ENCODE measurements around the gene ZNF205.

The ZNF205 gene

GRCh38 chr16:3158510-3159314 lies 46.3 kb downstream of the ZNF205 start (continued):
- peak; percentile 94 for TF ChIP-seq KLF1 (tag by site-specific recombination; IDR thresholded peaks at IDR 0.05)
- TF ChIP-seq ZNF747 (tag by site-specific recombination; IDR thresholded peaks at IDR 0.05) = no peak
- no peak for TF ChIP-seq ZNF707 (tag by site-specific recombination; IDR thresholded peaks at IDR 0.05)
- TF ChIP-seq KLF7 (tag by site-specific recombination; IDR thresholded peaks at IDR 0.05; ENCODE audit: borderline replicate concordance) = peak; percentile 91
- no peak for TF ChIP-seq ZNF626 (tag by site-specific recombination; IDR thresholded peaks at IDR 0.05)
- no peak for TF ChIP-seq TRIM28 (IDR thresholded peaks at IDR 0.05; ENCODE audit: borderline replicate concordance, low read length)
- no peak for TF ChIP-seq ZNF157 (tag by site-specific recombination; IDR thresholded peaks at IDR 0.05)
- no peak for TF ChIP-seq ZSCAN16 (tag by site-specific recombination; IDR thresholded peaks at IDR 0.05)
- no peak for TF ChIP-seq ZNF701 (tag by site-specific recombination; IDR thresholded peaks at IDR 0.05)
- peak; percentile 53; the same call in 1 of the 2 replicates for TF ChIP-seq REPIN1 (tag by site-specific recombination; IDR thresholded peaks at IDR 0.05; ENCODE audit: low read depth)
- TF ChIP-seq ZBTB17 (tag by site-specific recombination; IDR thresholded peaks at IDR 0.05) = peak; percentile 94
- no peak for TF ChIP-seq ZNF596 (tag by site-specific recombination; IDR thresholded peaks at IDR 0.05)
- TF ChIP-seq, protein P1, sequence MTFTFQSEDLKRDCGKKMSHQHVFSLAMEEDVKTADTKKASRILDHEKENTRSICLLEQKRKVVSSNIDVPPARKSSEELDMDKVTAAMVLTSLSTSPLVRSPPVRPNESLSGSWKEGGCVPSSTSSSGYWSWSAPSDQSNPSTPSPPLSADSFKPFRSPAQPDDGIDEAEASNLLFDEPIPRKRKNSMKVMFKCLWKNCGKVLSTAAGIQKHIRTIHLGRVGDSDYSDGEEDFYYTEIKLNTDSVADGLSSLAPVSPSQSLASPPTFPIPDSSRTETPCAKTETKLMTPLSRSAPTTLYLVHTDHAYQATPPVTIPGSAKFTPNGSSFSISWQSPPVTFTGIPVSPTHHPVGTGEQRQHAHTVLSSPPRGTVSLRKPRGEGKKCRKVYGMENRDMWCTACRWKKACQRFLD (tag by site-specific recombination; IDR thresholded peaks at IDR 0.05) = no peak
- no peak for TF ChIP-seq FEZF1 (tag by site-specific recombination; IDR thresholded peaks at IDR 0.05)
- no peak for TF ChIP-seq ZNF274 (IDR thresholded peaks at IDR 0.05; ENCODE audit: low read length)
- TF ChIP-seq ZNF274 (tag by site-specific recombination; IDR thresholded peaks at IDR 0.05; ENCODE audit: borderline replicate concordance) = no peak
- TF ChIP-seq ZFP41 (tag by site-specific recombination; IDR thresholded peaks at IDR 0.05; ENCODE audit: borderline replicate concordance) = no peak
- peak; percentile 85 for TF ChIP-seq ZNF335 (tag by site-specific recombination; conservative IDR thresholded peaks at IDR 0.05)
- TF ChIP-seq, protein P2, sequence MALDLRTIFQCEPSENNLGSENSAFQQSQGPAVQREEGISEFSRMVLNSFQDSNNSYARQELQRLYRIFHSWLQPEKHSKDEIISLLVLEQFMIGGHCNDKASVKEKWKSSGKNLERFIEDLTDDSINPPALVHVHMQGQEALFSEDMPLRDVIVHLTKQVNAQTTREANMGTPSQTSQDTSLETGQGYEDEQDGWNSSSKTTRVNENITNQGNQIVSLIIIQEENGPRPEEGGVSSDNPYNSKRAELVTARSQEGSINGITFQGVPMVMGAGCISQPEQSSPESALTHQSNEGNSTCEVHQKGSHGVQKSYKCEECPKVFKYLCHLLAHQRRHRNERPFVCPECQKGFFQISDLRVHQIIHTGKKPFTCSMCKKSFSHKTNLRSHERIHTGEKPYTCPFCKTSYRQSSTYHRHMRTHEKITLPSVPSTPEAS (tag by site-specific recombination; IDR thresholded peaks at IDR 0.05) = peak; percentile 17; the same call in 1 of the 2 replicates
- TF ChIP-seq ZBTB44 (tag by site-specific recombination; IDR thresholded peaks at IDR 0.05) = peak; percentile 60; the same call in 1 of the 2 replicates
- TF ChIP-seq ZNF610 (tag by site-specific recombination; IDR thresholded peaks at IDR 0.05; ENCODE audit: borderline replicate concordance) = peak; percentile 75; the same call in 1 of the 2 replicates
- peak; percentile 90 for TF ChIP-seq ZNF362 (tag by site-specific recombination; IDR thresholded peaks at IDR 0.05)
- no peak for TF ChIP-seq ELK4 (IDR thresholded peaks at IDR 0.05; ENCODE audit: borderline replicate concordance, low read depth, low read length)
- TF ChIP-seq ZNF529 (tag by site-specific recombination; IDR thresholded peaks at IDR 0.05; ENCODE audit: insufficient replicate concordance) = no peak
- no peak for TF ChIP-seq ZNF354C (tag by site-specific recombination; IDR thresholded peaks at IDR 0.05; ENCODE audit: borderline replicate concordance, low read depth)
- peak; percentile 91 for TF ChIP-seq SP7 (tag by site-specific recombination; IDR thresholded peaks at IDR 0.05)
- peak; percentile 57; the same call in 1 of the 2 replicates for TF ChIP-seq ZNF501 (tag by site-specific recombination; IDR thresholded peaks at IDR 0.05)
- no peak for TF ChIP-seq ZNF426 (tag by site-specific recombination; IDR thresholded peaks at IDR 0.05)
- TF ChIP-seq ZNF580 (tag by site-specific recombination; IDR thresholded peaks at IDR 0.05) = peak; percentile 86
- peak; percentile 90 for TF ChIP-seq ZFP69B (tag by site-specific recombination; IDR thresholded peaks at IDR 0.05)
